Transverse colon (tissue), 4 donors: ENCODE data around the gene ZNF608.

Source experiments
- CTCF ChIP-seq, 5 experiments: fragments of 200-600 bp in 3 of 5; fragments of 450-650 bp in 2 of 5; sonication (generic) in 3 of 5; IDR thresholded peaks; 1 replicate in 2 of 5; 2 replicates in 3 of 5; pipeline ENCODE4 v1.5.1; 2016 to 2017; ENCODE audit warnings: antibody characterized with exemption in 5 of 5, inconsistent platforms in 3 of 5, mild to moderate bottlenecking in 2 of 5, moderate library complexity in 1 of 5
- POLR2AphosphoS5 ChIP-seq, 3 donors: sonication (generic); formaldehyde crosslinking; IDR thresholded peaks; one replicate each; pipeline ENCODE4 v1.6.1; 2016; ENCODE audit warnings: antibody characterized with exemption in 3 of 3

GRCh38 chr5:124735169-124735858 lies 11.1 kb downstream of the ZNF608 start:
- TF ChIP-seq POLR2AphosphoS5 (IDR thresholded peaks at IDR 0.05) (no peak), CTCF (IDR thresholded peaks at IDR 0.05) (no peak)
